ENCODE results near the gene OAS1. TPM values are rescaled to one million over a fixed set of nuclear protein-coding genes. Genes with fewer than 3 reads are reported as not detected.

The OAS1 gene
- 10 to 100 TPM in 1 of 2 donors, 1 to 10 TPM in 1; 8.2 to 14.2 TPM for total RNA-seq

DNA sequence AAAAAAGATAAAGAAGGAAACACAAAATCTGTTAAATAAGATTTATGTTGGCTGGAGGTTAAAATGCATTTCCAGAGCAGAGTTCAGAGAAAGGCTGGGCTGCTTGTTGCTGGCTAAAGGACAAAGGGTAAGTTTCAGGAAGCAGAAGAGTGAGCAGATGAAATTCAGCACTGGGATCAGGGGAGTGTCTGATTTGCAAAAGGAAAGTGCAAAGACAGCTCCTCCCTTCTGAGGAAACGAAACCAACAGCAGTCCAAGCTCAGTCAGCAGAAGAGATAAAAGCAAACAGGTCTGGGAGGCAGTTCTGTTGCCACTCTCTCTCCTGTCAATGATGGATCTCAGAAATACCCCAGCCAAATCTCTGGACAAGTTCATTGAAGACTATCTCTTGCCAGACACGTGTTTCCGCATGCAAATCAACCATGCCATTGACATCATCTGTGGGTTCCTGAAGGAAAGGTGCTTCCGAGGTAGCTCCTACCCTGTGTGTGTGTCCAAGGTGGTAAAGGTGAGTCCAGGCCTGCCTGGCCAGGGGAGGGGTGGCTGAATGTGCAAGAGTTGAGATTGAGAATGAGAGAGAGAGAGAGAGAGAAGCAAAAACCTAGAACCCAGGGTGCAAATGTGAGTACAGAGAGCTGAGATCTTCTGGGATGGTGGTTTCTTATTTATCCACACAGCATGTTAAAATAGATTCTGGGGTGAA, at the start of gene OAS1:
Gene OAS1, plus strand, starts transcription at position 251 of the 703 bp plus-strand sequence. Its CDS starts 78 bp downstream, at position 329.
- TF ChIP-seq POLR2AphosphoS5 (IDR thresholded peaks at IDR 0.05): peak; percentile 71
- TF ChIP-seq, protein P1, sequence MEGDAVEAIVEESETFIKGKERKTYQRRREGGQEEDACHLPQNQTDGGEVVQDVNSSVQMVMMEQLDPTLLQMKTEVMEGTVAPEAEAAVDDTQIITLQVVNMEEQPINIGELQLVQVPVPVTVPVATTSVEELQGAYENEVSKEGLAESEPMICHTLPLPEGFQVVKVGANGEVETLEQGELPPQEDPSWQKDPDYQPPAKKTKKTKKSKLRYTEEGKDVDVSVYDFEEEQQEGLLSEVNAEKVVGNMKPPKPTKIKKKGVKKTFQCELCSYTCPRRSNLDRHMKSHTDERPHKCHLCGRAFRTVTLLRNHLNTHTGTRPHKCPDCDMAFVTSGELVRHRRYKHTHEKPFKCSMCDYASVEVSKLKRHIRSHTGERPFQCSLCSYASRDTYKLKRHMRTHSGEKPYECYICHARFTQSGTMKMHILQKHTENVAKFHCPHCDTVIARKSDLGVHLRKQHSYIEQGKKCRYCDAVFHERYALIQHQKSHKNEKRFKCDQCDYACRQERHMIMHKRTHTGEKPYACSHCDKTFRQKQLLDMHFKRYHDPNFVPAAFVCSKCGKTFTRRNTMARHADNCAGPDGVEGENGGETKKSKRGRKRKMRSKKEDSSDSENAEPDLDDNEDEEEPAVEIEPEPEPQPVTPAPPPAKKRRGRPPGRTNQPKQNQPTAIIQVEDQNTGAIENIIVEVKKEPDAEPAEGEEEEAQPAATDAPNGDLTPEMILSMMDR (IDR thresholded peaks at IDR 0.05): no peak
- TF ChIP-seq POLR2A (IDR thresholded peaks at IDR 0.05): peak; percentile 38
- peak; percentile 59 for DNase-seq (ENCODE audit: low spot score)
- no peaks in the 10 kb centered on the region for H3K9me3 ChIP-seq
- intact Hi-C loops (cut with DNase I): loop anchor here (10.0 kb wide), 1 partner anchor 118 kb away; no protein-coding TSS in a partner anchor
- peak within 1 kb of the TSS; percentile 30 to 66 for H3K27ac ChIP-seq
- H3K4me3 ChIP-seq: peak within 1 kb of the TSS; percentile 20 to 28
- 9% methylated on average over 4 of the region's 4 CpGs for WGBS
- H3K27me3 ChIP-seq (replicated peaks; ENCODE audit: insufficient read depth): no peaks in the 10 kb centered on the region
- H3K4me1 ChIP-seq (replicated peaks): no peaks in the 10 kb centered on the region
- no peaks in the 10 kb centered on the region for H3K36me3 ChIP-seq

DNA sequence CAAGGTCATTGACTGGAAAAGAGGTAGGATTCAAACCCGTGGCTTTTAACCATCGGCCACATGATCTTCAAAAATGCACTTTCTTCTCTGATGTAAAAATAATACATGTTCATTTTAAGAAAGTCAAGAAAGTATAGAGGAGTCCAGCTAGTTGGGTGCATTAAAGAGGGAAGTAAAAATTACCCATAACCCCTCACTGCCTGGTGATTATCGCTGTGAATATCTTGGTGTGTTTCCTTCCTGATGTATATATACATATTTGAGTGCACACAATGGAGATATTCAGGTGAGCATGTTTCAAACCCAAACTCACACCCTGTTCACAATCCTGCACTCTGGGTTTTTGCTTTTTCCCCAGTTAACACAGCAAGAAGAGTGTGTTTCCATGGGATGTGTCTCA, 47.5 kb upstream of the OAS1 start:
- intact Hi-C loops (cut with DNase I): no loop called here
- 87% methylated on average over 3 of the region's 3 CpGs for WGBS
- no peaks in the 10 kb centered on the region for H3K4me1 ChIP-seq (replicated peaks)
- no peak overlapping the region for H3K27ac ChIP-seq
- H3K9me3 ChIP-seq: no peaks in the 10 kb centered on the region
- H3K27me3 ChIP-seq (replicated peaks; ENCODE audit: insufficient read depth): no peaks in the 10 kb centered on the region
- no peak for DNase-seq (ENCODE audit: low spot score)
- H3K36me3 ChIP-seq: no peaks in the 10 kb centered on the region
- no peak overlapping the region for H3K4me3 ChIP-seq
- TF ChIP-seq POLR2A (IDR thresholded peaks at IDR 0.05) (no peak), POLR2AphosphoS5 (IDR thresholded peaks at IDR 0.05) (no peak)
- TF ChIP-seq, protein P1 (IDR thresholded peaks at IDR 0.05): no peak

GRCh38 chr12:112860181-112860580, 46.6 kb upstream of the OAS1 start:
- H3K27ac ChIP-seq: no peak overlapping the region
- no peaks in the 10 kb centered on the region for H3K9me3 ChIP-seq
- no peak for DNase-seq (ENCODE audit: low spot score)
- no peaks in the 10 kb centered on the region for H3K4me1 ChIP-seq (replicated peaks)
- H3K4me3 ChIP-seq: no peak overlapping the region
- intact Hi-C loops (cut with DNase I): no loop called here
- 57% methylated on average over 5 of the region's 5 CpGs for WGBS
- H3K27me3 ChIP-seq (replicated peaks; ENCODE audit: insufficient read depth): no peaks in the 10 kb centered on the region
- H3K36me3 ChIP-seq: no peaks in the 10 kb centered on the region
- TF ChIP-seq, protein P1 (IDR thresholded peaks at IDR 0.05): no peak
- TF ChIP-seq POLR2A (IDR thresholded peaks at IDR 0.05) (no peak), POLR2AphosphoS5 (IDR thresholded peaks at IDR 0.05) (no peak)

DNA sequence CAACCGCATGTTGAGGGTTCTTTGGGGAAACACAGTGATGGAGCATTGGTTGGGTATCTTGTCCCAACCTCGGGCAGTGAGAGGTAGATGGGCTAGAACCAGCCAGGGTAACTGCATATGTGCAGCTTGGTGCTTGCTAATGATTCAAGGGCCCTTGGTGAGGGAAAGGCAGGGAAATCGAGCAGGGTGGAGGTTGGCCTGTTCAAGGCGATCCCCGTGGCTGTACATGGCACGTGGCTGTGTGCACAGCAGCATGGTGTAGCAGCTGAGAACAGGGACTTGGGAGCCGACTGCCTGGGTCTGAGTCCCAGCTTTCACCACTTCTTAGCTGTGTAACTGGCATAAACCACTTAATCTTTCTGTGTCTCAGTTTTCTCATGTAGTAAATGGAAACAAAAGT, 45.5 kb upstream of the OAS1 start:
- Histone ChIP-seq H3K4me3 (no peak overlapping the region), H3K27me3 (replicated peaks; ENCODE audit: insufficient read depth) (no peaks in the 10 kb centered on the region), H3K27ac (no peak overlapping the region), H3K9me3 (no peaks in the 10 kb centered on the region), H3K4me1 (replicated peaks) (no peaks in the 10 kb centered on the region), H3K36me3 (no peaks in the 10 kb centered on the region)
- WGBS: 82% methylated on average over 7 of the region's 7 CpGs
- no peak for TF ChIP-seq POLR2A (IDR thresholded peaks at IDR 0.05)
- DNase-seq (ENCODE audit: low spot score): no peak
- intact Hi-C loops (cut with DNase I): no loop called here

DNA sequence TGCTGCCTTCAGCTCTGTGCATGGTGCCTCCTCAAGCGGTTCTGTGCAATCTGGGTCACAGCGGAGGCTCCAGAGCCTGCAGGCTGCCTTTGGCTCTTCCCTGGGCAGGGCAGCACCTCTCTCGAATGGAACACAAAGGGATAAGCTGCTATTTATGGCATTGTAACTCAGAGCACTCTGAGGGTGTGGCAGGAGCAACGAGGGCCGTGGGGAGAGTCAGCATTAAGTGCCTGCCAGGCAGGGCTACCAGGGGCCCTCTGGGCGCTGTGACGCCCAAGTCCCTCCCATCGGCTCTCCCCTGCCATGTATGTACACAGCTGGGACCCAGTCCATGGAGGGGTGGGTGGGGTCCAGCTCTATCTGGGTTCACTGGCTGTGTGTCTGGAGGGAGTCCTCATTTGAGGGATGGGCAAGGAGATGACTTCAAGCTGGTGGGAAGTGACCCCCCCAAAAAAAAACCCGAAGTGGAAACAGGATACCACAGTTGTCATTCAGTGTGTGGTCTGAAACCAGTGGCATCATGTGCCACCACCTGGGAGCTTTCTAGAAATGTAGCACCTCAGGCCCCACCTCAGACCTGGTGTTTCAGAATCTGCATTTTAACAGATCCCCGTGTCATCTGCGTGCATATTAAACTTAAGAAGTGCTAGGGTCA, 44.0 kb upstream of the OAS1 start:
- H3K4me3 ChIP-seq: no peak overlapping the region
- no peaks in the 10 kb centered on the region for H3K27me3 ChIP-seq (replicated peaks; ENCODE audit: insufficient read depth)
- H3K4me1 ChIP-seq (replicated peaks): no peaks in the 10 kb centered on the region
- no peaks in the 10 kb centered on the region for H3K36me3 ChIP-seq
- no peak for DNase-seq (ENCODE audit: low spot score)
- 56% methylated on average over 11 of the region's 11 CpGs for WGBS
- H3K9me3 ChIP-seq: no peaks in the 10 kb centered on the region
- intact Hi-C loops (cut with DNase I): no loop called here
- H3K27ac ChIP-seq: no peak overlapping the region
- TF ChIP-seq, protein P1 (IDR thresholded peaks at IDR 0.05): no peak
- TF ChIP-seq POLR2A (IDR thresholded peaks at IDR 0.05) (no peak), POLR2AphosphoS5 (IDR thresholded peaks at IDR 0.05) (no peak)
